CD14-positive monocyte (primary cell): ENCODE data around the gene PARVB. TPM values are rescaled to one million over a fixed set of nuclear protein-coding genes. Genes with fewer than 3 reads are reported as not detected.

Experiments
- DNase-seq, 3 donors: peaks; one replicate each; pipeline ENCODE4 v3.0.0-alpha.2; 2011 to 2022
- H2AFZ ChIP-seq: 2 replicates; pipeline ENCODE4 v1.6.0; 2012; ENCODE audit warnings: mild to moderate bottlenecking, low read depth, low read length, inconsistent platforms; ENCODE audit not compliant: insufficient read depth, poor library complexity, severe bottlenecking
- H3K27ac ChIP-seq, 2 donors: 1 replicate in 1 of 2; 2 replicates in 1 of 2; pipeline ENCODE4 v1.5.1; 2012 to 2013; ENCODE audit warnings: low read length in 2 of 2, control low read depth in 1 of 2, inconsistent platforms in 1 of 2, low read depth in 1 of 2, mild to moderate bottlenecking in 1 of 2
- H3K27me3 ChIP-seq, 2 donors: one replicate each; pipeline versions ENCODE4 v1.6.0 to v1.6.1; 2011 to 2013; ENCODE audit warnings: low read length in 2 of 2; ENCODE audit not compliant: control insufficient read depth in 2 of 2, insufficient read depth in 2 of 2
- H3K36me3 ChIP-seq, 2 donors: replicated peaks in 1 of 2; 1 replicate in 1 of 2; 2 replicates in 1 of 2; pipeline versions ENCODE4 v1.5.1 to v1.6.1; 2012 to 2013; ENCODE audit warnings: low read length in 2 of 2, control low read depth in 1 of 2, inconsistent platforms in 1 of 2, mild to moderate bottlenecking in 1 of 2; ENCODE audit not compliant: insufficient read depth in 2 of 2, control insufficient read depth in 1 of 2
- H3K4me1 ChIP-seq, 2 donors: 1 replicate in 1 of 2; 2 replicates in 1 of 2; pipeline versions ENCODE4 v1.5.1 to v1.6.1; 2012 to 2013; ENCODE audit warnings: low read length in 2 of 2, control low read depth in 1 of 2, inconsistent platforms in 1 of 2, mild to moderate bottlenecking in 1 of 2, moderate library complexity in 1 of 2; ENCODE audit not compliant: insufficient read depth in 2 of 2, control insufficient read depth in 1 of 2
- H3K4me2 ChIP-seq: replicated peaks from 2 replicates; pipeline ENCODE3; 2012; ENCODE audit warnings: low read length, moderate library complexity, mild to moderate bottlenecking; ENCODE audit not compliant: poor library complexity, severe bottlenecking; ENCODE audit errors: extremely low read depth
- H3K4me3 ChIP-seq, 3 experiments: fragments of 200-600 bp in 1 of 3; sonication (generic) in 1 of 3; replicated peaks in 1 of 3; 1 replicate in 2 of 3; 2 replicates in 1 of 3; pipeline ENCODE4 v1.5.1; 2011 to 2013; ENCODE audit warnings: low read length in 3 of 3, mild to moderate bottlenecking in 3 of 3, control low read depth in 2 of 3, low read depth in 2 of 3, inconsistent platforms in 1 of 3, moderate library complexity in 1 of 3
- H3K79me2 ChIP-seq: 2 replicates; pipeline ENCODE4 v1.6.0; 2012; ENCODE audit warnings: mild to moderate bottlenecking, control low read depth, inconsistent platforms, low read length, moderate library complexity; ENCODE audit not compliant: insufficient read depth
- H3K9ac ChIP-seq: 2 replicates; pipeline ENCODE4 v1.6.0; 2017; ENCODE audit warnings: low read length, mild to moderate bottlenecking; ENCODE audit not compliant: insufficient read depth, poor library complexity, severe bottlenecking
- H3K9me3 ChIP-seq, 2 donors: replicated peaks in 1 of 2; 1 replicate in 1 of 2; 2 replicates in 1 of 2; pipeline versions ENCODE4 v1.5.1 to v1.6.1; 2012 to 2013; ENCODE audit warnings: low read length in 2 of 2, control low read depth in 1 of 2; ENCODE audit not compliant: control insufficient read depth in 1 of 2, insufficient read depth in 1 of 2
- H4K20me1 ChIP-seq: 2 replicates; pipeline ENCODE4 v1.6.0; 2012; ENCODE audit warnings: mild to moderate bottlenecking, low read length, control low read depth, moderate library complexity; ENCODE audit not compliant: insufficient read depth
- H3K27ac Mint-ChIP-seq, 7 donors: one replicate each; pipeline ENCODE4 v1.8.0; 2020; ENCODE audit warnings: mild to moderate bottlenecking in 7 of 7, mixed read lengths in 7 of 7, moderate library complexity in 6 of 7, inconsistent platforms in 2 of 7
- H3K27me3 Mint-ChIP-seq, 3 donors: one replicate each; pipeline ENCODE4 v1.8.0; 2021 to 2022; ENCODE audit warnings: low read depth in 3 of 3, mild to moderate bottlenecking in 3 of 3, mixed read lengths in 3 of 3, moderate library complexity in 3 of 3, inconsistent platforms in 1 of 3
- H3K36me3 Mint-ChIP-seq, 2 donors: one replicate each; pipeline ENCODE4 v1.8.0; 2020; ENCODE audit warnings: mixed read lengths in 2 of 2, inconsistent platforms in 1 of 2, mild to moderate bottlenecking in 1 of 2
- H3K4me1 Mint-ChIP-seq: one replicate; pipeline ENCODE4 v1.8.0; 2020; ENCODE audit warnings: mild to moderate bottlenecking, mixed read lengths
- H3K4me3 Mint-ChIP-seq, 2 donors: one replicate each; pipeline ENCODE4 v1.8.0; 2020; ENCODE audit warnings: mild to moderate bottlenecking in 2 of 2, mixed read lengths in 2 of 2, moderate library complexity in 1 of 2
- H3K9me3 Mint-ChIP-seq, 7 donors: one replicate each; pipeline ENCODE4 v1.8.0; 2020 to 2022; ENCODE audit warnings: mixed read lengths in 7 of 7, mild to moderate bottlenecking in 6 of 7, moderate library complexity in 6 of 7, inconsistent platforms in 2 of 7
- WGBS: methylation state at CpG from one replicate; pipeline ENCODE4 v1.1.5; 2013; ENCODE audit warnings: missing lambda C conversion rate; ENCODE audit not compliant: insufficient coverage; 5-methylcytosine and 5-hydroxymethylcytosine counted together
- intact Hi-C, 2 donors: fragments of 100-400 bp; cut with micrococcal nuclease; formaldehyde crosslinking; loops; one replicate each; pipeline versions ENCODE4 v1.15.0 to v1.15.1; 2023
- polyA plus RNA-seq, 3 donors: library from polyadenylated mRNA; depleted of rRNA in 1 of 3; unstranded in 2 of 3; stranded (reverse) in 1 of 3; fragments of 300-500 nt in 2 of 3; fragments of >200 nt in 1 of 3; fragmentation: Illumina TruSeq in 2 of 3; gene quantifications; 1 replicate in 2 of 3; 2 replicates in 1 of 3; pipeline ENCODE4 v1.2.3, GENCODE V29; 2012 to 2021
- TF ChIP-seq, protein P1 (sequence below): fragments of 200-600 bp; IDR thresholded peaks from one replicate; pipeline ENCODE4 v1.8.0; 2022; ENCODE audit warnings: antibody characterized with exemption, mild to moderate bottlenecking

PARVB gene
- polyA plus RNA-seq, 3 donors = 13.4 to 38.5 (median 17.9) TPM

DNA sequence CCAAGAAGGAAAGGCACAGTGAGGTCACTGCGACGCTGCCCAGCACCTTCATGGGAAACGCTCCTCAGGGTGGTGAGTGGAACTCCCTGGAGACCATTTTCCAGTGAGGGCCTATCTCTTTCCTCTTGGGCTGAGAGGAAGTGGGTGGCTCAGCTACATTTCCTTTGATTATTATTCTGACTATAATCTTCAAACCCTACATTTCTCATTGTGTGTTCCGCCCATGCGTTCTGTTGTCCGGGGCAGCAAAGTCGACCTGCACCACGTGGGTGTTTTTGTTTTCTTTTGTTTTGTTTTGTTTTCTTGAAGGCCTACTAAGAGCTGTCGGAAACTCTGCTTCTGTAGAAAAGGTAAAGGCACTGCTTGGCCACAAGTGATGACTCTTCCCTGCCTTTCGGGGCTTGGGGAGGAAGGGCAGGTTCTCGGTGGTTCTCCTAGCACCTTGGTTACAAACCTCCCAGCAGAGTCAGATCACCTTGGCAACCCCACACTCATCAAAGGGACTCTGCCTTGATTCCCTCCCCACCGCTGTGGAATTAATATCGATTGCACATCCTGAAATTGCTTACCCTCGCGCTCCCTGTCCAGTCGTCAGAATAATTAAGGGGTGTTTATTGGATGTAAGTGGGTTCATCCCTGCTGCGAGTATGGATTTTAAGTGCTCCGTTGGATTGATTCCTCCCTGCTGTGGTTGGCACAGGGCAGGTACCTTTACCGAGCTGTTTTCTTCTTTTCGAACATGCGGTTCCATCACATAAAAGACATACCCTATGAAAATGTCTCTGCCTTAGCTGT lies 7.3 kb downstream of the PARVB start:
- H3K4me1 Mint-ChIP-seq = peaks cover 27% of the 10 kb centered on the region
- 74% methylated on average over 5 of the region's 21 CpGs for WGBS
- H3K4me1 ChIP-seq = peaks cover 25 to 28% of the 10 kb centered on the region in 2 donors
- H3K4me2 ChIP-seq = peak overlapping the region; percentile 11
- peaks cover 19 to 20% of the 10 kb centered on the region in 2 donors for H3K36me3 Mint-ChIP-seq
- peak overlapping the region; percentile 81 to 95 (median 89) for H3K27ac Mint-ChIP-seq
- H3K79me2 ChIP-seq = peaks cover 82% of the 10 kb centered on the region
- H3K27me3 Mint-ChIP-seq = peaks cover 0 to 2% (median 0%) of the 10 kb centered on the region in 3 donors
- H3K27me3 ChIP-seq = no peaks in the 10 kb centered on the region
- no peaks in the 10 kb centered on the region for H3K36me3 ChIP-seq
- peak overlapping the region; percentile 43 for H2AFZ ChIP-seq
- TF ChIP-seq, protein P1, sequence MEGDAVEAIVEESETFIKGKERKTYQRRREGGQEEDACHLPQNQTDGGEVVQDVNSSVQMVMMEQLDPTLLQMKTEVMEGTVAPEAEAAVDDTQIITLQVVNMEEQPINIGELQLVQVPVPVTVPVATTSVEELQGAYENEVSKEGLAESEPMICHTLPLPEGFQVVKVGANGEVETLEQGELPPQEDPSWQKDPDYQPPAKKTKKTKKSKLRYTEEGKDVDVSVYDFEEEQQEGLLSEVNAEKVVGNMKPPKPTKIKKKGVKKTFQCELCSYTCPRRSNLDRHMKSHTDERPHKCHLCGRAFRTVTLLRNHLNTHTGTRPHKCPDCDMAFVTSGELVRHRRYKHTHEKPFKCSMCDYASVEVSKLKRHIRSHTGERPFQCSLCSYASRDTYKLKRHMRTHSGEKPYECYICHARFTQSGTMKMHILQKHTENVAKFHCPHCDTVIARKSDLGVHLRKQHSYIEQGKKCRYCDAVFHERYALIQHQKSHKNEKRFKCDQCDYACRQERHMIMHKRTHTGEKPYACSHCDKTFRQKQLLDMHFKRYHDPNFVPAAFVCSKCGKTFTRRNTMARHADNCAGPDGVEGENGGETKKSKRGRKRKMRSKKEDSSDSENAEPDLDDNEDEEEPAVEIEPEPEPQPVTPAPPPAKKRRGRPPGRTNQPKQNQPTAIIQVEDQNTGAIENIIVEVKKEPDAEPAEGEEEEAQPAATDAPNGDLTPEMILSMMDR = no peak
- no peaks in the 10 kb centered on the region for H3K9me3 Mint-ChIP-seq
- peak overlapping the region in 1 of 2 donors; percentile 57 for H3K4me3 Mint-ChIP-seq
- intact Hi-C loops = no loop called here
- H3K9me3 ChIP-seq = no peaks in the 10 kb centered on the region
- H4K20me1 ChIP-seq = no peaks in the 10 kb centered on the region
- DNase-seq = peak in 1 of 3 donors; percentile 25
- peak overlapping the region in 1 of 3 experiments; percentile 7 for H3K4me3 ChIP-seq
- H3K9ac ChIP-seq = no peak overlapping the region
- H3K27ac ChIP-seq = peak overlapping the region; percentile 60 to 63

DNA sequence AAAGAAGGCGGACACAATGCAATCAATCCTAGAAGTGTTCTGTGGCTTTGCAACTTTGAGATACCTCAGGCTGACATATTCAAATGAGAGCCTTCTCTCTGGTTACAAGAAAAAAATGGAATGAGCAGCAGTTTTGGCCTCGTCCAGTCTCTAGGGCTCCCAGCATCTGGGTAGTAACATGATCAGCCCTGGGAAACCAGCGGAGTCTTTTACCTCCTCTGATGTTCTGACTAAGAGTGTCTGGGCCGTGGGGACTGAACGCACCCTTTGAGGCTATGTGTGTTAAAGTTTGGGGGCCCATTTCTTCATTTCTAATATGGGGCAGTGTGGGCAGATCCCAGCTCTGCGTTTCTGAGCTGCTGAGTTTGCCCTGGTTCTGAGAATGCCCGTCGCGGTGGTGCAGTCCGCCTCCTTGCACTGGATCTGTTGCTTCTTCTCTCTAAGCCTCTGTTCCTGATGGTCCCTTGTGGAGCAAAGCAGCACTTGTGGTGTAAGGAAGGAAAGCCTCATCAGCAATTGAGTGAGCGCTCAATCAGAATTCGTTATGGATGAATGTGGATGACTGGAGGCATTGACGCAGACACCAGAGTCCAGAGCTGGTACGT lies 8.1 kb downstream of the PARVB start:
- H4K20me1 ChIP-seq = no peaks in the 10 kb centered on the region
- H3K9ac ChIP-seq = no peak overlapping the region
- intact Hi-C loops = no loop called here
- H3K79me2 ChIP-seq = peaks cover 90% of the 10 kb centered on the region
- H3K27ac Mint-ChIP-seq = peak overlapping the region in 2 of 7 donors; percentile 19 to 64
- DNase-seq = no peak
- H3K4me2 ChIP-seq = no peak overlapping the region
- no peaks in the 10 kb centered on the region for H3K27me3 Mint-ChIP-seq
- no peak overlapping the region for H3K4me3 ChIP-seq
- H3K36me3 ChIP-seq = no peaks in the 10 kb centered on the region
- H3K4me1 ChIP-seq = peaks cover 20 to 22% of the 10 kb centered on the region in 2 donors
- TF ChIP-seq, protein P1 = no peak
- H3K9me3 ChIP-seq = no peaks in the 10 kb centered on the region
- H3K9me3 Mint-ChIP-seq = no peaks in the 10 kb centered on the region
- peaks cover 19% of the 10 kb centered on the region for H3K4me1 Mint-ChIP-seq
- no peak overlapping the region for H2AFZ ChIP-seq
- WGBS = 92% methylated on average over 14 of the region's 14 CpGs
- peaks cover 17 to 19% of the 10 kb centered on the region in 2 donors for H3K36me3 Mint-ChIP-seq
- H3K4me3 Mint-ChIP-seq = no peak overlapping the region
- H3K27ac ChIP-seq = no peak overlapping the region
- H3K27me3 ChIP-seq = no peaks in the 10 kb centered on the region
